HG02642 (cell line): Measurements from ENCODE around the gene GPR176.
A peak's percentile ranks its signal among the peaks of the same experiment; 100 is the strongest.

Source experiments
- ATAC-seq: cut with Tn5 transposase; IDR thresholded peaks from one replicate; pipeline ENCODE4 v1.9.1; 2021; ENCODE audit warnings: mild to moderate bottlenecking; ENCODE audit not compliant: unreplicated experiment, poor library complexity

GPR176 gene

DNA sequence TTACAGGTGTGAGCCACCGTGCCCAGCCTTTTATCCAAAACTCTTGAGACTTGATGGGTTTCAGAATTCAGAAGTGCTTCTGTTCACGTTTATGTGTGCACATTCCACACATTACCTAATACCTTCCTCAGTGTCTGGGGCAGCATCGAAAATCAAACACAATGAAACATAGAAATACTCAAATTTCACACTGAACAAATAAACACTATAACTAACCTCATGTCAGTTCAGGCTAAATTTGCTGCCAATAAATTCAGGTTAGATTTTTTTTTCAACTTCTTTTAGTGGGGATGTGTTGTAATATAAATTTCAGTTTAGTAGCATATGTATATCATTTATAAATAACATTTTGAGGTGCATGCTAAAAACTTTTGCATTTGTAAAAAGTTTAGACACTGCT lies 16.6 kb upstream of the GPR176 start:
- no peak for ATAC-seq

DNA sequence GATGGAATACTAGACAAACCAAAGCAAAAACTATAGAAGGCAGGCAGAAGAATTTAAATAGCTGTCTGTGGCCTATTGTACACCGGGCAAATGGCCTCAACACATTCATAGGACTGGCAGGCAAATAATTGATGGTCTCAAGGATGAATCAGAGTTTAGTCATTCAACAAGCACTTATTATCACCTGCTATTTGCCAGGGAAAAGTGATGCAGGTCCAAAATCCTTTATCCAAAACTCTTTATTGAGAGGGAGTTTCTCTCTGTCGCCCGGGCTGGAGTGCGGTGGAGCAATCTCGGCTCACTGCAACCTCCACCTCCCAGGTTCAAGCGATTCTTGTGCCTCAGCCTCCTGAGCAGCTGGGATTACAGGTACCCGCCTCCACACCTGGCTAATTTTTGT lies 16.1 kb upstream of the GPR176 start:
- ATAC-seq = no peak

DNA sequence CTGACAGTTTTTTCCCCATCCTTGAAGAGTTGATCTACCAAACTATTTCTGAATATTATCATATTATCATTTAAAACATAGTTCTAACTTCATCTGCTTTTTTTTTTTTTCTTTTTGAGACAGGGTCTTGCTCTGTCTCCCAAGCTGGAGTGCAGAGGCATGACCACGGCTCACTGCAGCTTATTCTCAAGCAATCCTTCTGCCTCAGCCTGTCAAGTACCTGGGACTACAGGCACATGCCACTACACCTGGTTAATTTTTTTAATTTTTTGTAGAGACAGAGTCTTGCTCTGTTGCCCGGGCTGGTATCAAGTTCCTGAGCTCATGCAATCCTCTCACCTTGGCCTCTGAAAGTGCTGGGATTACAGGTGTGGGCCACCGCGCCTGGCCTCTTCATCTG lies 15.2 kb upstream of the GPR176 start:
- ATAC-seq = no peak

DNA sequence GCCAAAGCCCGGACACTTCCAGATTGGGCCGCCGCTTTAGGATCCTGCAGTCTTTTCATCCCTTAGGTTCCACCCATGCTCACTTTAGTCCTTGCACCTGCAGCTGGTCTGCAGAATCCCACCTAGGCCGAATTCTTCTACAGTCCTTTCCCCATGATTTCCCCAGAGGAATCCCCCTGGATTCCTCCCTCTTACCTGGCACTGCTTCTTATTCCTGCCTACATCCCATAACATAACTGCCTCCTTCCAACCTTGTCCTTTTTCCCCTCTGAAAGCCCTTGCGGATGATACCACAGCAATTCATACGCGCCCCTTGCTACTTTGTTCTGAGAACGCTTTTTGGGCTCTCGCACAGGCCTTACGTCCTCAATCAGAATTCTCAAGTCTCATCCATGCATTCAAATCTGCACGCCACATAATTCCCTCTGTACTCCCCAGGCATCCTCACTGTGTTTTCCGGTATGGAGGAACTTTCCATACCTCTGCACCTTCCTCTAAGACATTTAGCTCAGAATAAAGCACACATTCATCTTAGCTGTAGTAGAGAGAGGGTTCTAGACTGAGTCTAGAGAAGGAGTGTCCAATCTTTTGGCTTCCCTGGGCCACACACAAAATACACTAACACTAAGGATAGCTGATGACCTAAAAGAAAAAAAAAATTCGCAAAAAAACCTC lies 14.5 kb upstream of the GPR176 start:
- ATAC-seq = no peak

DNA sequence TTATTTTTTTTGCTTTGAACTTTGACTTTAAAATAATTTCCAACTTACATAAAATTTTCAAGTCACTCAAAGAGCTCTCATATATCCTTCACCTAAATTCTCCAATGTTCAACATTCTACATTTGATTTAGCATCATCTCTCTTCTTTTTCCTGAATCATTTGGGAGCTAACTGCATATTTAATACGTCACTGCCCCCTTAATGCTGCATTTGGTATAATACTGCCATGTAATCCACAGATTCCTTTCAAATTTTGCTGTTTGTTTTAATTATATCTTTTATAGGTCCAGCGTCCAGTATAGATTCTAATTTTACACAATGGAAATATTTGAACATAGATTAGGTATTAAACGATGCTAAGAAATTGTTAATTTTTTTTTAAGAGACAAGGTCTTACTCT lies 11.5 kb upstream of the GPR176 start:
- no peak for ATAC-seq

DNA sequence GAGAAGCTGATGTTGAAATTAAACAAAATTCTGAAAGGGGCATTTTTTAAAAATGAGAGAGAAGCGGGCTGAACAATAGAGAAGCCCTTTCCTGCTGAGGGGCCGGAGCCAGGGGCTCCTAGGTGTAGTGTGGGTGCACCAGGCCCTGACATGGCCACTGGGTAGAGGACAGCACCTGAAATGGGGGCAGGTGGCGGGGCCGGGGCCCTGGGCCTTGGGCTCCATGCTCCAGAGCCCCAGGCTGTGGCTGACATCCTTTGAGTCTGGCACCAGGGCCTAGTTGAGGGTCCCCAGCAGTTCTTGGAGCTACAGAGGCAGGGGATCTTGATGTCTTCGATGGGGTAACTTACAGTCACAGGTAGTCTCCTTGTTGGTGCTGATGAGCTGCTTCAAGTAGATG lies 6.5 kb upstream of the GPR176 start:
- no peak for ATAC-seq

DNA sequence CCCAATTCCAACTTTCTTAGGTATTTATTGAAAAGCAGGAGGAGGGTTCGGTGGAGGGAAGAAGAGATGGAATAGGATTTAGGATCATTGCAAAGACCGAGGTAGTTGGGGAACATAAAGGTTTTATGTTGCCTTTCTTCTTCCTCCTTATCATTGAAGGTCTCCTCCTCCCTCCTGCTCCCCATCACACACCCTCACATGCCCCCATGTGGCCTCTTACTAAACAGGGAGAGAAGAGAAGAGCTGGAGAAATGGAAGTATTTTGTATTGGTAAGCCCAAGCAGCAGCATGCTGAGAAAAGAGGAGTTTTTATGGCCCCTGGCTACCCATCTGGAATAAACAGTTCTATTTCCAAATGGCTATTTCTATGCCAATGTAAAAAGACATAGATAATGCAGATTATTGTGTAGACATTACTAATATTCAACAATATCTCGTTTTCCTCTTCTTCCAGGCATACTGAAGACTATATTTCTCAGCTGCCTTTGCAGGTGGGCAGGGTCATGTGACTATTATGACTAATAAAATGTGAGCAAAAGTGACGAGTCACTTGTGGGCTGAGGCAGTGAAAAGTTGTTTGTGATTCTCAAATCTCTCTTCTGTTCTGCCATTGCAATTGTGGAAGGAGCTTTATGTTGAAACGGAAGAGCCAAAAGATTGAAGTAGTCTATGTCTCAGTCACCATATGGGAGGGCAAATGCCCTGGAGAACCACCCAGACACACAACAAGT lies 5.2 kb upstream of the GPR176 start:
- no peak for ATAC-seq

DNA sequence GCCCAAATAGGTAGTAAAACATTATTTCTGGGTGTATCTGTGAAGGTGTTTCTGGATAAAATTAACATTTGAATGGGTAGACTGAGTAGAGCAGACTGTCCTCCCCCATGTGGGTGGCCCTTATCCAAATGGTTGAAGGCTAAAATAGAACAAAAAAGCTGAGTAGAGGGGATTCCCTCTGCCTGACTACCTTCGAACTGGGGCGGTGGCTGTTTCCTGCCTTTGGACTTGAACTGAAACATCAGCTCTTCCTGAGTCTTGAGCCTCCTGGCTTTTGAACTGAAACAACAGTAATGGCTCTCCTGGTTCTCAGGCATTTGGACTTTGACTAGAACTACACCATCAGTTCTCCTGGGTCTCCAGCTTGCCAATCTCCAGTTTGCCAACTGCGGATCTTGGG lies 4.4 kb upstream of the GPR176 start:
- no peak for ATAC-seq

DNA sequence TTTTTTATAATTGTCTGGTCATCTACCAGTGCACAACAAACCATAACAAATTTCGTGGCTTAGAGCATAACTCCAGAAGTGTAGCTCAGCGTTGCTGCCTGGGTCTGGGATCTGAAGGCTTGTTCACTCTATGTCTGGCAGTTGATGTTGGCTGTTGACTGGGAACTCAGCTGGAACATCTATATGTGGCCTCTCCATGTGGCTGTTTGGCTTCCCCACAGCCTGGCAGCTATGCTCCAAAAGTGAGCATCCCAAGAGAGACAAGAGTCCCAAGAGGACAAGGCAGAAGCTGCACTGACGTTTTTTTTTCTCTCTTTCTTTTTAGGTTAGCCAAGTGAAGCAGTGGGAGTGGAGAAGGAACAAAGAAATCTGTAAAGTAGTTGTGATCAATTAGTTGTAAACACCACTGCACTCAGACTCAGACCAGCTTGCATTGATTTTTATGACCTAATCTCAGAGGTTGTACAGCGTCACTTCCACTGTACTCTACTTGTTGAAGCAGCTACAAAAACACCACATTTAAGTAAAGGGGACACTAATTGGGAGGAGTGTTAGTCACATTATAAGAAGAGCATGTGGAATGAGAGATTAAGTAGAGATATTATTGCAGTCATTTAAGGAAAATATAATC lies 2.5 kb upstream of the GPR176 start:
- ATAC-seq = no peak

DNA sequence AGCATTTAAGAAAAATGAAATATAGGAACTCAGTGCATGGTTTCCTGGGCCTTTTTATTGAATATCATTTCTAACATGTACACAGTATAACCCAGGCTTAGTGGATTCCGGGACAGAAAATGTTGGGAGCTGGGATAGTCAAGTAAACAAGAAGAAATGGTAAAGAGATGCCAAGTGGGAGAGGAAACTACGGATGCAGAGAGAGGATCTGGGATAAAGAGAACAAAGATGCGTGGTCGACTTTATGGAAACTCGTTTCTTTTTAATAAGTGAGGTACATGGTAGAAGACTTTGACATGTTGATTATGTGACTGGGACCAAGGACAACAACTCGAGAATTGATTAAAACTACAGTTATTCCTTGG lies 1.2 kb upstream of the GPR176 start:
- ATAC-seq = no peak

DNA sequence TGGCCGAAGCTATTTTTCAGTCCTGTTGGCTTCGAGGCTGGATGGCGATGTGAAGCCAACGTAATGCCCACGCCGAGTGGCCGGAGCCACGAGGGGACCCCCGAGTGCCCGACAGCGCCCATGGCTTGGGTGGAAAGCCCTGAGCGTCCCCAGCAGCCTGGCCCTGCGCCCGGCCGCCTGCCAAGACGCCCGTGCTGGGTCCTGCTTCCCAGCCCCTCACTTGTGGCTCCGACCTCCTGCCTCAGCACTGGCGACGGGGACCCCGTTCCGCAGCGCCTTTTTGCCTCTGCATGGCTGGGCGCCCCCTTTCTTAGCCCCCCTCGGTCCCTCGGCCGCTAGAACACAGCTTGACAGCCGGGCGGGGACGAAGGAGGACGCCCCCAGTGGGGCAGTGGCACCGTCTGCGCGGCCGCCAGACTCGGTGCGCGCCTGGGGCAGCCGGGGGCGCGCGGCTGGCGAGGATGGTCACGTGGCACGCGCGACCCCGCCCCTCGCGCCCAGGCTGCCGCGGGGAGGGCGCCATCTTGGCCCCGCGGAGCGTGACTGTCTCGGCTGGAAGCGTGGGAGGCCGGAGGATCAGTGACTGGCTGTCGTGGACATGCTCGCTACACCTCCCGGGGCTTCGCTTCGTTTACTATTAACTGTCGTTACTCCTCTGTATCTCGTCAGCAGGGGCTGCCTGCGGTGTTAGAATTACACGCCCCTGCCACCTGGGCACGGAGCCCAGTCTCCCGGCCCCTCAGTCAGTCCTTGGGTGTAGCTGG lies 626 bp upstream of the GPR176 start:
- ATAC-seq = peak; percentile 92

DNA sequence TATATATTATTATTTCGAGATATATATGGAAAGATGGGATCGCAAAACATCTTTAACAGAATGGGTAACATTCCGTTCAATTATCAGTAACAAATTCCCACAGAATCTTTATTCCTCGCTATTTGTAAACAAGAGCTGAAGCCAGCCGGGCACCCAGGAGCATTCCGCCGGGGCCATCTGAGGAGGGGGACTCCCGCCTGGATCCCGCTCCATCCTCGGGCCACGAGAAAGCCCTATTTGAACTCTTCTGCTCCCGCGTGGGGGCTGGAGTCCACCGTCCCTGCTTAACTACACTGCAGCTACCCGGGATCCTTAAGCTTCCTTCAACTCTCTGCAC lies 687 bp downstream of the GPR176 start:
- ATAC-seq = no peak

DNA sequence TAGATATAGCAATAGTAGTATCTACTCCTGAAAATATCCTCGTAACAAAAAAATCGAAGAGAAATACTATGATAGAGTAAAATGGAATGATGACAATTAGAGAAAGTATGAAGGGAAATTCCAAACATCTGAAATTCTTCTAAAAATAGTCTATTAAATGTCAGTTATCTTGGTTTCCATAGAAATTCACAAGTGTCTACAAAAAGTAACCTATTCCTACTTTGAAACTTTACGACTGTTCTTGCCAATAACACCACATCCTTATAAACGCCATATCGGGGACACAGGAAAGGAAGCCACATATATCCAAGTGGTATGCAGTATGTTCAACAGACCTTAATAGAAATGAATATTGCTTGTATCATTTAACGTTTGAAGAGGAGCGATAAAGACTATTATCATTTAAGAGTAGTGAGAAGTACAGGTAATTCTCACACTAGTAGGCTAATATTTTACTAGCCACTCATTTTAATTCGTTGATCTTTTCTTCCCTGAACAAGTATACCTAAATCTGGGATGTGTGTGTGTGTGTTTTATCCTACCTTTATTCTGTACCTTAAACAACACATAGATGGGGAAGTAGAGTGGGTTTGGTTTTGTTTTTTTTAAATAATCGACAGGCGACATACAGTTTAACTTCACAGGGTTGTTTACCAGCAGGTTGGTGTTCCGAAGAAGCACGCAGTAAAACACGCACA lies 1.2 kb downstream of the GPR176 start:
- ATAC-seq = no peak

DNA sequence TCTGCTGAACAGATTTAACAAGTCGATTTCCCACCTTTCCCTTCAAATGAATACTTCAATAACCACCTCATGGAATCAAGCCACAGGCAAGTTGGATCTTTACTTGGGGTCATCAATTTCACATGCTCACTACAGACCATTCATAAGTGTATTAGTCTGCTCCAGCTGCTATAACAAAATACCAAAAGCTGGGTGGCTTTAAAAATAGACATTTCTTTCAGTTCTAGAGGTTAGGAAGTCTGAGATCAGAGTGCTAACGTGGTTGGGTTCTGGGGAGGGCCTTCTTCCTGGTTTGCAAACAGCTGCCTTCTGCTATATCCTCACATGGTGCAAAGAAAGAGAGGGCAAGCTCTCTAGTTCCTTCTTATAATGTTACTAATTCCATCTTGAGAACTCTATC lies 5.1 kb downstream of the GPR176 start:
- ATAC-seq = no peak

DNA sequence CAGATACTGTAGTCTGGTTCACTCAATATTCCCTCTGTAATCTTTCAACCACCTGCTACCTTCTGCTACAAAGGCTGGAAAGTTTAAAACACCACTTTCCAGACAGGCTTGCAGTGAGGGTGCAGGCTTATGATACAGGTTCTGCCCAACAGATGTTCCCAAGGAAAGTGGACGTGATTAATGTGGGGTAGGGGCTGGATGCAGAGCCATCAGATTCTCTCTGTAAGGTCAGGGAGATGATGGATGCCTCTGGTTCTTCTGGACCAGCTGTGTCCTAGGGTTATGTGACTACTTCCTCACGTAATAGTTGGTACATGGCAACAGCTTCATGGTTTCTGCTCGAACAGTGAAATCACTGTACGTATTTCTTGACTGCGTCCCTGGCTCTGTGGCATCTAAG lies 11.1 kb downstream of the GPR176 start:
- ATAC-seq = no peak

DNA sequence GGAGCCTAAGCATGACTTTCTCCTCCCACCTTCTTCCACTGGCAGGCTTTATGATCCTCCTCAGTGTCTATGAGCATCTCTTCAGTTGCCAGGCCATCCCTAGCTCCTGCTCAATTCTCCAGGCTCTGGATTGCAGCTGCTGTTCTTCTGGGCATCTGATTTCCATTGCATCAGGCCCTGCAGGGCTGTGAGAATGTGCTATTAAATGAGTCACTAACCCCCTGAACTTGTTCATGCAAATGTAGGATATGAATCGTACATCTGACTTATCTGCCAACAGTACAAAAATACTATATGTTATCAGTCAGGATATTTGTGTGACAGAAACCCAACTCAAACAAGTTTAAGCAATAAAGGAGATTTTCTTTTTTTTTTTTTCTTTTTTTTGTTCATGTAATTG lies 11.9 kb downstream of the GPR176 start:
- no peak for ATAC-seq

DNA sequence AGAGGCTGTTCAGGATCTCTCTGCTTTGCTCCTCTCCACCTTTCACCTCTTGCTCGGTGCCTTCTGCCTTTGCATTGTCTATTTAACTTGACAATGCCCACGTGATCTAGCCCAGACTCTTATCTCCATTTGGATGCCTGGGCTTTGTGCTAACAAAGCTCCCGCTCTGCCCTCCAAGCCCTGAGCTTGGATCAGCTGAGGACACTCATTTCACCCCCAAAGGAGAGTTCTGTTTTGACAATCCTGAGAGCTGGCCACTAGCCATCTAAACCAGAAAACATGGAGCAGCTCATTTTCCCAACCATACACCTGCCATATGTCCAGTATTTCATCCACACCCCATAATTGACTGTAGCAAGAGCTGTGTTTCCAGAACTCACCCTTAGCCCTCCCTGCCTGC lies 12.8 kb downstream of the GPR176 start:
- ATAC-seq = no peak

DNA sequence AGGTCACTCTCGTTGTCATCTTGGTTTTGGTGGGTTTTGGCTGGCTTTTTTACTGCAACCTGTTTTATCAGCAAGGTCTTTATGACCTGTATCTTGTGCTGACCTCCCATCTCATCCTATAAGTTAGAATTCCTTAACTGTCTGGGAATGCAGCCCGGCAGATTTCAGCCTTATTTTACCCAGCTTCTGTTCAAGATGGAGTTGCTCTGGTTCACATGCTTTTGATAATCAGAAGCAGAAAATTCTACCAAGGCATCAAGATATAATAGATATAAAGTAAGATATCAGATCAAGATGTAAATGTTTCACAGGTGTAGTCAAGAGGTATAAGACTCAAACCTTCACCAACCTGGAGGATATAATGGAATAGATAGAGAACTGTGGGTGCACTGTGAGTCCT lies 16.0 kb downstream of the GPR176 start:
- no peak for ATAC-seq

DNA sequence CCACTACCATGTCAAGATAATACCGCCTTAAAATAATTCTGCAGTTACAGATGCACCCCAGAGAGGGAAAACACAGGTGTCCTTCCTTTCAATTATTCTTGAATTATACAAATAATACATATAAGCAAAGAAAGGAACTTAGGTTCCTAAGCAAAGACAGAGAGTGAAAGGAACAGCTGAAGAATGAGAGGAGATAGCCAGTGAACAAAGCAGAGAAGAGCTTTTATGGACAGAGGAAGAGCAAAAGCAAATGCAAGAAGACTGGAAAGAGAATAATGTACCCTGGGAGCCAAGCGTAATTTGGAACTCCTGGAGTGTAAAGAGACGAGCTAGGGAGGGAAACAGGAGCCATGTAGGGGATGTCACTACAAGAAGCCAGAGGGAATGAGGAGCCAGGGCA lies 21.7 kb downstream of the GPR176 start:
- no peak for ATAC-seq

DNA sequence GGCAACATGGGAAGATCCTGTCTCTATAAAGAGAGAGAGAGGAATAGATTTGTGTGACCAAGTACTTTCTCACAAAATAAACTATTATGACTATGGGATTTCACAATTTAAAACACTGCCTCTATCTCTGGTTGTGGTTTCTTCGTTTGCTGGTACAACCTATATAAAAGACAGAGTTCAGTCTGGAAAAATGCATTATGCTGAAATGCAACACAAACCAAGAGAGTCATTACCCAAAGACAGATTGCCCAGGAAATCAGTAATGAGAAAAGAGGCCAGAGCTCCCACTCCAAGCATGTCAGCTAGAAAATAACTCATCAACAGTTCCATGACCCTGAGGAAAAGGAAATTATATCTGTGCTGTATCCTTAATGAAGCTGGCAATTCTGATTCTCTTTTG lies 23.2 kb downstream of the GPR176 start:
- no peak for ATAC-seq

DNA sequence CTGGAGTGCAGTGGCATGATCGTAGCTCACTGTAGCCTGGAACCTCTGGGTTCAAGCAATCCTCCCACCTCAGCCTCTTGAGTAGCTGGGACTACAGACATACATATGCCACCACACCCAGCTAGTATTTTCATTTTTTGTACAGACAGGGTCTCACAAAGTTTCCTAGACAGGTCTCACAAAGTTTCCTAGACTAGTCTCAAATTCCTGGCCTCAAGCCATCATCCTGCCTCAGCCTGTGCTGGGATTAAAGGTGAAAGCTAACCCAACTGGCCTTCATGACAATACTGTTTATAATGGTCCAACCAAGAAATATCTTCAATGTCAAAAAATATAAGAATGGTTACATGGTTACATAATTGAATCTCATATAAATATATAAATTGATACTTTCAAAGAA lies 24.0 kb downstream of the GPR176 start:
- ATAC-seq = no peak
